HG03064 (cell line): ENCODE data around the gene MALAT1.
"Not testable (repeated sequence)": the region's sequence is repeated elsewhere in the genome, so short reads cannot be mapped to it uniquely, and the experiment has no call there.

Source experiments
- ATAC-seq: cut with Tn5 transposase; IDR thresholded peaks from one replicate; pipeline ENCODE4 v1.9.1; 2021; ENCODE audit warnings: low read depth; ENCODE audit not compliant: unreplicated experiment

The MALAT1 gene

GRCh38 chr11:65497141-65498041, 1.5 kb upstream of the MALAT1 start:
- peak; percentile 49 for ATAC-seq

- no peak for ATAC-seq
Measured at GRCh38 chr11:65498042-65498726, 661 bp upstream of the MALAT1 start.

DNA sequence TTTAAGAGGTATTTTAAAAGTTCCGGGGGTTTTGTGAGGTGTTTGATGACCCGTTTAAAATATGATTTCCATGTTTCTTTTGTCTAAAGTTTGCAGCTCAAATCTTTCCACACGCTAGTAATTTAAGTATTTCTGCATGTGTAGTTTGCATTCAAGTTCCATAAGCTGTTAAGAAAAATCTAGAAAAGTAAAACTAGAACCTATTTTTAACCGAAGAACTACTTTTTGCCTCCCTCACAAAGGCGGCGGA, 193 bp upstream of the MALAT1 start:
- ATAC-seq: no peak

DNA sequence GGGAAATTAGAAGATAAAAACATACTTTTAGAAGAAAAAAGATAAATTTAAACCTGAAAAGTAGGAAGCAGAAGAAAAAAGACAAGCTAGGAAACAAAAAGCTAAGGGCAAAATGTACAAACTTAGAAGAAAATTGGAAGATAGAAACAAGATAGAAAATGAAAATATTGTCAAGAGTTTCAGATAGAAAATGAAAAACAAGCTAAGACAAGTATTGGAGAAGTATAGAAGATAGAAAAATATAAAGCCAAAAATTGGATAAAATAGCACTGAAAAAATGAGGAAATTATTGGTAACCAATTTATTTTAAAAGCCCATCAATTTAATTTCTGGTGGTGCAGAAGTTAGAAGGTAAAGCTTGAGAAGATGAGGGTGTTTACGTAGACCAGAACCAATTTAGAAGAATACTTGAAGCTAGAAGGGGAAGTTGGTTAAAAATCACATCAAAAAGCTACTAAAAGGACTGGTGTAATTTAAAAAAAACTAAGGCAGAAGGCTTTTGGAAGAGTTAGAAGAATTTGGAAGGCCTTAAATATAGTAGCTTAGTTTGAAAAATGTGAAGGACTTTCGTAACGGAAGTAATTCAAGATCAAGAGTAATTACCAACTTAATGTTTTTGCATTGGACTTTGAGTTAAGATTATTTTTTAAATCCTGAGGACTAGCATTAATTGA, 1.0 kb downstream of the MALAT1 start:
- no peak for ATAC-seq

GRCh38 chr11:65500387-65501185, 1.7 kb downstream of the MALAT1 start:
- no peak for ATAC-seq

DNA sequence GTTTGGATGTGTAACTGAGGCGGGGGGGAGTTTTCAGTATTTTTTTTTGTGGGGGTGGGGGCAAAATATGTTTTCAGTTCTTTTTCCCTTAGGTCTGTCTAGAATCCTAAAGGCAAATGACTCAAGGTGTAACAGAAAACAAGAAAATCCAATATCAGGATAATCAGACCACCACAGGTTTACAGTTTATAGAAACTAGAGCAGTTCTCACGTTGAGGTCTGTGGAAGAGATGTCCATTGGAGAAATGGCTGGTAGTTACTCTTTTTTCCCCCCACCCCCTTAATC, 2.3 kb downstream of the MALAT1 start:
- no peak for ATAC-seq

DNA sequence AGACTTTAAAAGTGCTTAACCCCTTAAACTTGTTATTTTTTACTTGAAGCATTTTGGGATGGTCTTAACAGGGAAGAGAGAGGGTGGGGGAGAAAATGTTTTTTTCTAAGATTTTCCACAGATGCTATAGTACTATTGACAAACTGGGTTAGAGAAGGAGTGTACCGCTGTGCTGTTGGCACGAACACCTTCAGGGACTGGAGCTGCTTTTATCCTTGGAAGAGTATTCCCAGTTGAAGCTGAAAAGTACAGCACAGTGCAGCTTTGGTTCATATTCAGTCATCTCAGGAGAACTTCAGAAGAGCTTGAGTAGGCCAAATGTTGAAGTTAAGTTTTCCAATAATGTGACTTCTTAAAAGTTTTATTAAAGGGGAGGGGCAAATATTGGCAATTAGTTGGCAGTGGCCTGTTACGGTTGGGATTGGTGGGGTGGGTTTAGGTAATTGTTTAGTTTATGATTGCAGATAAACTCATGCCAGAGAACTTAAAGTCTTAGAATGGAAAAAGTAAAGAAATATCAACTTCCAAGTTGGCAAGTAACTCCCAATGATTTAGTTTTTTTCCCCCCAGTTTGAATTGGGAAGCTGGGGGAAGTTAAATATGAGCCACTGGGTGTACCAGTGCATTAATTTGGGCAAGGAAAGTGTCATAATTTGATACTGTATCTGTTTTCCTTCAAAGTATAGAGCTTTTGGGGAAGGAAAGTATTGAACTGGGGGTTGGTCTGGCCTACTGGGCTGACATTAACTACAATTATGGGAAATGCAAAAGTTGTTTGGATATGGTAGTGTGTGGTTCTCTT, 2.8 kb downstream of the MALAT1 start:
- no peak for ATAC-seq

DNA sequence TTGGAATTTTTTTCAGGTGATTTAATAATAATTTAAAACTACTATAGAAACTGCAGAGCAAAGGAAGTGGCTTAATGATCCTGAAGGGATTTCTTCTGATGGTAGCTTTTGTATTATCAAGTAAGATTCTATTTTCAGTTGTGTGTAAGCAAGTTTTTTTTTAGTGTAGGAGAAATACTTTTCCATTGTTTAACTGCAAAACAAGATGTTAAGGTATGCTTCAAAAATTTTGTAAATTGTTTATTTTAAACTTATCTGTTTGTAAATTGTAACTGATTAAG, 3.4 kb downstream of the MALAT1 start:
- no peak for ATAC-seq

GRCh38 chr11:65502555-65503367, 3.9 kb downstream of the MALAT1 start:
- ATAC-seq: no peak

- no peak for ATAC-seq
Measured at GRCh38 chr11:65503368-65503948, 4.6 kb downstream of the MALAT1 start.

GRCh38 chr11:65503949-65504673, 5.3 kb downstream of the MALAT1 start:
- ATAC-seq: no peak

- ATAC-seq: no peak
Measured at GRCh38 chr11:65504674-65505465, 6.0 kb downstream of the MALAT1 start.

DNA sequence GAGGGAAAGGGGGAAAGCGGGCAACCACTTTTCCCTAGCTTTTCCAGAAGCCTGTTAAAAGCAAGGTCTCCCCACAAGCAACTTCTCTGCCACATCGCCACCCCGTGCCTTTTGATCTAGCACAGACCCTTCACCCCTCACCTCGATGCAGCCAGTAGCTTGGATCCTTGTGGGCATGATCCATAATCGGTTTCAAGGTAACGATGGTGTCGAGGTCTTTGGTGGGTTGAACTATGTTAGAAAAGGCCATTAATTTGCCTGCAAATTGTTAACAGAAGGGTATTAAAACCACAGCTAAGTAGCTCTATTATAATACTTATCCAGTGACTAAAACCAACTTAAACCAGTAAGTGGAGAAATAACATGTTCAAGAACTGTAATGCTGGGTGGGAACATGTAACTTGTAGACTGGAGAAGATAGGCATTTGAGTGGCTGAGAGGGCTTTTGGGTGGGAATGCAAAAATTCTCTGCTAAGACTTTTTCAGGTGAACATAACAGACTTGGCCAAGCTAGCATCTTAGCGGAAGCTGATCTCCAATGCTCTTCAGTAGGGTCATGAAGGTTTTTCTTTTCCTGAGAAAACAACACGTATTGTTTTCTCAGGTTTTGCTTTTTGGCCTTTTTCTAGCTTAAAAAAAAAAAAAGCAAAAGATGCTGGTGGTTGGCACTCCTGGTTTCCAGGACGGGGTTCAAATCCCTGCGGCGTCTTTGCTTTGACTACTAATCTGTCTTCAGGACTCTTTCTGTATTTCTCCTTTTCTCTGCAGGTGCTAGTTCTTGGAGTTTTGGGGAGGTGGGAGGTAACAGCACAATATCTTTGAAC, 6.8 kb downstream of the MALAT1 start:
- no peak for ATAC-seq

- no peak for ATAC-seq
Measured at GRCh38 chr11:65506290-65506771, 7.5 kb downstream of the MALAT1 start.

GRCh38 chr11:65506772-65507505, 8.1 kb downstream of the MALAT1 start:
- ATAC-seq: peak; percentile 35

DNA sequence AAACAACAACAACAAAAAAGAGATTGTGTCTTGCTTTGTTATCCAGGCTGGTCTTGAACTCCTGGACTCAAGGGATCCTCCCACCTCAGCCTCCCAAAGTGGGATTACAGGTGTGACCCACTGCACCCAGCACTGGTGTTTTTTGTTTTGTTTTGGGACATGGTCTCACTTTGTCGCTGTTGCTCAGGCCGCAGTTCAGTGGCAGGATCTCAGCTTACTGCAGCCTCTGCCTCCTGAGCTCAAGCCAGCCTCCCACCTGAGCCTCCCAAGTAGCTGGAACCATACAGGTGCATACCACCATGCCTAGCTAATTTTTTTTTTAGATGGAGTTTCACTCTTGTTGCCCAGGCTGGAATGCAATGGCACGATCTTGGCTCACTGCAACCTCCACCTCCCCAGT, 13.5 kb downstream of the MALAT1 start:
- ATAC-seq: not testable (repeated sequence)
